HTERT RPE-1 (cell line): ENCODE results near the gene TMEM170A.

Experiments used
- in situ Hi-C: fragments of 300-500 bp; cut with MboI; formaldehyde crosslinking; loops from 4 replicates; pipeline ENCODE4 v1.14.3; 2020; ENCODE audit warnings: low sequenced_read_pairs

The TMEM170A gene

GRCh38 chr16:75406943-75407342 is 57.5 kb downstream of the TMEM170A start:
- in situ Hi-C loops = no loop called here

GRCh38 chr16:75402821-75403475 is 61.5 kb downstream of the TMEM170A start:
- in situ Hi-C loops = no loop called here

DNA sequence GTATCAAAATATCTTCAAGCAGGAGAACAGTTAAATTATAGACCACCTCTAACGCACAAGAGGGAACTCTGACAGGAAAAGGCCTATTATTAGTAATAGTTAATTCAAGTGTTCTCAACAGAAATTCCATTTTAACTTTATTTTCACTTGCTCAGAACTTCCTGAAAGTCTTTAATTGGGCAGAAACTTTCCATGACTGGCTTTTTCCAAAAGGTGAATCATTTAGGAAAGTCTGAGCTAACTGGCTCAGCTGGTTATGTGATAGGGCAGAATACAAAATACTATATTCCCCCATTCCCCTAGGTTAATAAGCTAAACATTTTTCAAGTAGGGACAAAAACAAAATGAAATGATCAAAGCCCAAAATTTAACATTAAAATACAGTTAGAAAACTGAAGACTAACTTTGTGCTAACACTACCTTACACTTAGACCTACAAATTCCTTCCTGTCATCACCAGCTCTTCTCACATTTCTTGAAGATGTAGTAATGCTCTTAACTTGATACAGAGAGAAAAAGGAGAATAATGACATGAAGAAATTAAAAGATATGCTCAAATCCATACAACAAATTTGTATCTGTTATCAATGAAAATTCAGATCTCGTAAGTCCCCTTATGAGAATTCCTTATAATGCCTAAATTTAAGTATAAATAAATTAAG is 62.2 kb downstream of the TMEM170A start:
- in situ Hi-C loops = no loop called here

DNA sequence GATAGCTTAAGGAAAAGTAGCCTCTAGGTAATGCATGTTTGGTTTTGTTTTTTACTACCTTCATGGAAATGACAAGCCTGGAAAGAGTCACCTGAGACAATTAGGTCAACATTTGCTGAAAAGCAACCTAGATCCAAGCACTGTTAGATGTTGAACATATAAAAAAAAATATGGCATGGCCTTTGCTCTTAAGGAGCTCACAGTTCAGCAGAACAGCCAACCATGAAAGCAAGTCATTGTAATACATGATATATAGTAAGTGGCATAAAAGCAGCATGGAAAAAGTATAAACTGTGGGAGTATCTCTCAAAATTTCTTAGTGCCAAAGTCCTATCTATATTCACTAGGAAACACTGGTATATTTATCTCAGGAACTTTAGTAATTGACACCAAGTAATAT is 62.8 kb downstream of the TMEM170A start:
- in situ Hi-C loops = no loop called here

DNA sequence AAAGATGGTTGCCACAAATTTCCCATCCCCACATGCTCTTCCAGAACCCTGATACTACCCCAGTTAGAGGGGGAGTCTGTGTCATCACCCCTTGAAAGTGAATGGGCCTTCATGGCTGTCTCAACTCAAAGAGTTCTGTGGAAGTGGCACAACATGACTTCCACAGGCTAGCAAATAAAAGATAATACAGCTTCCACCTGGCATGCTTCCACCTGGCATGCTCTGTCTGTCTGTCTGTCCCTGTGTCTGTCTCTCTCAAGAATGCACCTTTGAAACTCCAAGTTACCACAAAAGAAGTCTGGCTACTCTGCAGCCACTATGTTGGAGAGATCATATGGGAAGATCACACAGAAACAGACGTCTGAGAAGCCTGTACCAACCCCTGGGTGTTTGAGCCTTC is 66.2 kb downstream of the TMEM170A start:
- in situ Hi-C loops = no loop called here

GRCh38 chr16:75394941-75395340 is 69.5 kb downstream of the TMEM170A start:
- in situ Hi-C loops = no loop called here
